SJCRH30 (cell line): ENCODE results near the gene TUBA1B. TPM values are rescaled to one million over a fixed set of nuclear protein-coding genes. Genes with fewer than 3 reads are reported as not detected.
"Not testable (repeated sequence)": the region's sequence is repeated elsewhere in the genome, so short reads cannot be mapped to it uniquely, and the experiment has no call there.

ENCODE experiments used
- DNase-seq, 2 experiments: peaks; one replicate each; pipeline ENCODE4 v3.0.0-alpha.2; 2015 to 2020
- H3K27ac ChIP-seq: fragments of 250-450 bp; sonication (Bioruptor Pico); 2 replicates; pipeline ENCODE4 v1.5.1; 2020; ENCODE audit warnings: mild to moderate bottlenecking, moderate library complexity
- H3K27me3 ChIP-seq: fragments of 250-450 bp; sonication (Bioruptor Pico); 2 replicates; pipeline ENCODE4 v1.5.1; 2020; ENCODE audit warnings: mild to moderate bottlenecking, moderate library complexity
- H3K36me3 ChIP-seq: fragments of 250-450 bp; sonication (Bioruptor Pico); 2 replicates; pipeline ENCODE4 v1.5.1; 2020; ENCODE audit warnings: mild to moderate bottlenecking, moderate library complexity
- H3K4me1 ChIP-seq: fragments of 250-450 bp; sonication (Bioruptor Pico); 2 replicates; pipeline ENCODE4 v1.5.1; 2020; ENCODE audit warnings: mild to moderate bottlenecking, moderate library complexity
- H3K4me3 ChIP-seq: fragments of 250-450 bp; sonication (Bioruptor Pico); 2 replicates; pipeline ENCODE4 v1.5.1; 2020; ENCODE audit warnings: mild to moderate bottlenecking, moderate library complexity
- H3K9me3 ChIP-seq: fragments of 250-450 bp; sonication (Bioruptor Pico); replicated peaks from 2 replicates; pipeline ENCODE4 v1.5.1; 2020; ENCODE audit warnings: mild to moderate bottlenecking, moderate library complexity
- total RNA-seq: library from RNA; depleted of rRNA; stranded (reverse); fragments of >200 nt; shearing (Covaris generic); gene quantifications from 2 replicates; pipeline ENCODE4 v1.2.3, GENCODE V29; 2014; rRNA removed

The TUBA1B gene
- 5,262 and 5,317 TPM in 2 replicates for total RNA-seq

- peaks cover 12% of the 10 kb centered on the region; the same call in 1 of the 2 replicates for H3K4me1 ChIP-seq
- H3K27ac ChIP-seq: peak within 1 kb of the TSS; percentile 97
- no peaks in the 10 kb centered on the region for H3K27me3 ChIP-seq
- peak within 1 kb of the TSS; percentile 94 for H3K4me3 ChIP-seq
- DNase-seq: peak; percentile 93 to 95
- peaks cover 38% of the 10 kb centered on the region for H3K36me3 ChIP-seq
- no peaks in the 10 kb centered on the region for H3K9me3 ChIP-seq
Measured at GRCh38 chr12:49131051-49131893, at the start of gene TUBA1B. TSS of gene TUBA1B (minus strand) at chr12:49131395. CDS start at chr12:49131300, 95 bp downstream.

GRCh38 chr12:49174218-49174617, 43.0 kb upstream of the TUBA1B start:
- H3K27ac ChIP-seq: no peak overlapping the region
- H3K27me3 ChIP-seq: 0 out of 2 replicates have a peak, but pooled peaks cover 3% of the 10 kb centered on the region
- no peaks in the 10 kb centered on the region for H3K4me1 ChIP-seq
- H3K36me3 ChIP-seq: no peaks in the 10 kb centered on the region
- no peaks in the 10 kb centered on the region for H3K9me3 ChIP-seq
- no peak overlapping the region for H3K4me3 ChIP-seq
- no peak for DNase-seq

GRCh38 chr12:49170924-49171323, 39.7 kb upstream of the TUBA1B start:
- Histone ChIP-seq H3K27me3 (0 out of 2 replicates have a peak, but pooled peaks cover 3% of the 10 kb centered on the region), H3K9me3 (no peaks in the 10 kb centered on the region), H3K4me1 (no peaks in the 10 kb centered on the region), H3K4me3 (no peak overlapping the region), H3K27ac (no peak overlapping the region), H3K36me3 (no peaks in the 10 kb centered on the region)
- no peak for DNase-seq

- Histone ChIP-seq H3K27me3 (no peaks in the 10 kb centered on the region), H3K4me3 (no peak overlapping the region), H3K9me3 (no peaks in the 10 kb centered on the region), H3K4me1 (peaks cover 9% of the 10 kb centered on the region), H3K36me3 (no peaks in the 10 kb centered on the region), H3K27ac (no peak overlapping the region)
- DNase-seq: no peak
Measured at GRCh38 chr12:49165114-49165513, 33.9 kb upstream of the TUBA1B start.

GRCh38 chr12:49161901-49162300, 30.7 kb upstream of the TUBA1B start:
- H3K27ac ChIP-seq, H3K4me1 ChIP-seq, H3K36me3 ChIP-seq, H3K4me3 ChIP-seq, H3K27me3 ChIP-seq, H3K9me3 ChIP-seq: not testable (repeated sequence)
- DNase-seq: peak; percentile 37 to 69

- H3K4me3 ChIP-seq: no peak overlapping the region
Measured at GRCh38 chr12:49161092-49161795, 30.0 kb upstream of the TUBA1B start.

GRCh38 chr12:49160399-49160798, 29.2 kb upstream of the TUBA1B start:
- Histone ChIP-seq H3K4me1 (peaks cover 9% of the 10 kb centered on the region), H3K27me3 (no peaks in the 10 kb centered on the region), H3K4me3 (no peak overlapping the region), H3K36me3 (no peaks in the 10 kb centered on the region), H3K9me3 (no peaks in the 10 kb centered on the region), H3K27ac (no peak overlapping the region)
- DNase-seq: no peak

More at GRCh38 chr12:49161092-49161795, 30.0 kb upstream of the TUBA1B start:
- peaks cover 9% of the 10 kb centered on the region for H3K4me1 ChIP-seq
- H3K36me3 ChIP-seq: no peaks in the 10 kb centered on the region
- H3K9me3 ChIP-seq: no peaks in the 10 kb centered on the region
- DNase-seq: no peak
- no peaks in the 10 kb centered on the region for H3K27me3 ChIP-seq
- H3K27ac ChIP-seq: no peak overlapping the region

GRCh38 chr12:49154221-49154620, 23.0 kb upstream of the TUBA1B start:
- no peak for DNase-seq
- no peak overlapping the region for H3K4me3 ChIP-seq
- H3K27ac ChIP-seq: no peak overlapping the region
- H3K4me1 ChIP-seq: no peaks in the 10 kb centered on the region
- H3K27me3 ChIP-seq: no peaks in the 10 kb centered on the region
- no peaks in the 10 kb centered on the region for H3K36me3 ChIP-seq
- no peaks in the 10 kb centered on the region for H3K9me3 ChIP-seq

- no peak for DNase-seq
- Histone ChIP-seq H3K27me3 (no peaks in the 10 kb centered on the region), H3K27ac (no peak overlapping the region), H3K9me3 (no peaks in the 10 kb centered on the region), H3K4me1 (no peaks in the 10 kb centered on the region), H3K36me3 (no peaks in the 10 kb centered on the region), H3K4me3 (no peak overlapping the region)
Measured at GRCh38 chr12:49147384-49147783, 16.2 kb upstream of the TUBA1B start.

GRCh38 chr12:49146406-49146805, 15.2 kb upstream of the TUBA1B start:
- H3K36me3 ChIP-seq: no peaks in the 10 kb centered on the region
- DNase-seq: no peak
- H3K27ac ChIP-seq: no peak overlapping the region
- H3K9me3 ChIP-seq: no peaks in the 10 kb centered on the region
- H3K4me1 ChIP-seq: no peaks in the 10 kb centered on the region
- H3K4me3 ChIP-seq: no peak overlapping the region
- no peaks in the 10 kb centered on the region for H3K27me3 ChIP-seq

- Histone ChIP-seq H3K9me3 (no peaks in the 10 kb centered on the region), H3K27me3 (no peaks in the 10 kb centered on the region), H3K27ac (no peak overlapping the region), H3K4me3 (no peak overlapping the region), H3K4me1 (no peaks in the 10 kb centered on the region), H3K36me3 (no peaks in the 10 kb centered on the region)
- no peak for DNase-seq
Measured at GRCh38 chr12:49144384-49144783, 13.2 kb upstream of the TUBA1B start.

- no peak overlapping the region for H3K27ac ChIP-seq
- H3K4me3 ChIP-seq: no peak overlapping the region
- DNase-seq: no peak
- no peaks in the 10 kb centered on the region for H3K9me3 ChIP-seq
- H3K4me1 ChIP-seq: no peaks in the 10 kb centered on the region
- H3K27me3 ChIP-seq: no peaks in the 10 kb centered on the region
- no peaks in the 10 kb centered on the region for H3K36me3 ChIP-seq
Measured at GRCh38 chr12:49138999-49139398, 7.8 kb upstream of the TUBA1B start.

- DNase-seq: peak in 1 of 2 experiments; percentile 45
- Histone ChIP-seq H3K27ac (no peak overlapping the region), H3K4me1 (no peaks in the 10 kb centered on the region), H3K36me3 (no peaks in the 10 kb centered on the region), H3K9me3 (no peaks in the 10 kb centered on the region), H3K27me3 (no peaks in the 10 kb centered on the region), H3K4me3 (no peak overlapping the region)
Measured at GRCh38 chr12:49138587-49138986, 7.4 kb upstream of the TUBA1B start.

- no peaks in the 10 kb centered on the region for H3K36me3 ChIP-seq
- no peaks in the 10 kb centered on the region for H3K9me3 ChIP-seq
- peaks cover 4% of the 10 kb centered on the region; the same call in 1 of the 2 replicates for H3K4me1 ChIP-seq
- H3K4me3 ChIP-seq: no peak overlapping the region
- H3K27me3 ChIP-seq: no peaks in the 10 kb centered on the region
- no peak overlapping the region for H3K27ac ChIP-seq
- no peak for DNase-seq
Measured at GRCh38 chr12:49137476-49137875, 6.3 kb upstream of the TUBA1B start.

- H3K27ac ChIP-seq, H3K27me3 ChIP-seq, DNase-seq, H3K4me3 ChIP-seq, H3K4me1 ChIP-seq, H3K9me3 ChIP-seq, H3K36me3 ChIP-seq: not testable (repeated sequence)
Measured at GRCh38 chr12:49136997-49137396, 5.8 kb upstream of the TUBA1B start.
